ENCODE data around the gene CTSA.

DNA sequence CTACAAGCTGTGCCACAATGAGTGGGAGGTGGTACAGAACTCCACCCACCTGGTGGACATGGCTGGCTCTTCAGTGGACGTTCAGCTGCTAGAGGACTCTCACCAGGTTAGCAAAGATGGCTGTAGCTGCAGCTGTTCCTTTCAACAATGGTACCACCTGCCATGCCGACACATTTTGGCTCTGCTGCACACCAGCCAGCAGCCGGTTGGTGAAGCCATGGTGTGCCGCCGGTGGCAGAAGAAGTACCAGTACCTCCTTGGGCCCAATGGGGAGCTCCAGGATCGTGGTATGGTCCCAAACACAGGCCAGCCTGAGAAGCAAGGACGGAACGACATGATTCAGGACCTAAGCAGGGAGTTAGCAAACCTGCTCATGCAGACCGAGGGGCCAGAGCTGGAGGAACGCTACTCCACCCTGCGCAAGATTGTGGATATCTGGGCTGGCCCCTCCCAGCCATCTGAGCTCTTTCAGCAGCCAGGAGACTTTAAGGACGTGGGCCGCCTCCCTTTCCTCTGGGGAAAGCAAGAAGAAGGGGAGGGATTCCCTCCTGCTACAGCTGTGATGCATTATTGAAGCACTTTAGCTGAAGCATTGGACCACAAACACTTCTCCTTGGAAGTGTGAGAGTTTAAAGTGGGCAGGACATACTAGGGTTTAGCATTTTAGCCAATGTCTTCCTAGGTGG, 12.9 kb upstream of the CTSA start:
- TF ChIP-seq POLR2A (IDR thresholded peaks at IDR 0.05): no peak
- no peak for TF ChIP-seq CTCF (IDR thresholded peaks at IDR 0.05)

All from testis (tissue), 2 donors.